Measurements from ENCODE around the gene SLC52A3.

Gene SLC52A3

DNA sequence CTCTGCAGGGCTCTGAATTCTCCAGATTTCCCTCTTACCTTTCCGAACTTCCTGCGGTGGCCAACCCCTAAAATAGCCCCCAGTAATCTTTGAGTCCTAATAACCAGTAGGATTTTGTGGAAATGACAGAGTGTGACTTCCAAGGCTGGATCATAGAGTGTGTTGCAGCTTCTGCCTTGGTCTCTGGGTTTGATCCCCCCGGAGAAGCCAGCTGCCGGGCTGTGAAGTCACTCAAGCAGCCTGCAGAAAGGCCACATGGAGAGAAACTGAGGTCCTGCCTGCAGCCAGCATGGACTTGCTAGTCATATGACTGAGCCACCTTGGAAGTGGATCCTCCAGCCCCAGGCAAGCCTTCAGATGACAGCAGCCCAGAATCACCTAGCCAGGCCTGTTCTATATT is 46.4 kb downstream of the SLC52A3 start:
- H3K4me3 ChIP-seq (ENCODE audit: low read depth, low read length) = no peak overlapping the region
- TF ChIP-seq, protein P1, sequence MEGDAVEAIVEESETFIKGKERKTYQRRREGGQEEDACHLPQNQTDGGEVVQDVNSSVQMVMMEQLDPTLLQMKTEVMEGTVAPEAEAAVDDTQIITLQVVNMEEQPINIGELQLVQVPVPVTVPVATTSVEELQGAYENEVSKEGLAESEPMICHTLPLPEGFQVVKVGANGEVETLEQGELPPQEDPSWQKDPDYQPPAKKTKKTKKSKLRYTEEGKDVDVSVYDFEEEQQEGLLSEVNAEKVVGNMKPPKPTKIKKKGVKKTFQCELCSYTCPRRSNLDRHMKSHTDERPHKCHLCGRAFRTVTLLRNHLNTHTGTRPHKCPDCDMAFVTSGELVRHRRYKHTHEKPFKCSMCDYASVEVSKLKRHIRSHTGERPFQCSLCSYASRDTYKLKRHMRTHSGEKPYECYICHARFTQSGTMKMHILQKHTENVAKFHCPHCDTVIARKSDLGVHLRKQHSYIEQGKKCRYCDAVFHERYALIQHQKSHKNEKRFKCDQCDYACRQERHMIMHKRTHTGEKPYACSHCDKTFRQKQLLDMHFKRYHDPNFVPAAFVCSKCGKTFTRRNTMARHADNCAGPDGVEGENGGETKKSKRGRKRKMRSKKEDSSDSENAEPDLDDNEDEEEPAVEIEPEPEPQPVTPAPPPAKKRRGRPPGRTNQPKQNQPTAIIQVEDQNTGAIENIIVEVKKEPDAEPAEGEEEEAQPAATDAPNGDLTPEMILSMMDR (IDR thresholded peaks at IDR 0.05; ENCODE audit: insufficient read depth, low read depth, low read length, missing control alignments) = no peak
- DNase-seq (ENCODE audit: low read depth) = no peak

GRCh38 chr20:719816-720215 is 48.5 kb downstream of the SLC52A3 start:
- DNase-seq (ENCODE audit: low read depth) = no peak
- H3K4me3 ChIP-seq (ENCODE audit: low read depth, low read length) = no peak overlapping the region
- TF ChIP-seq, protein P1 (IDR thresholded peaks at IDR 0.05; ENCODE audit: insufficient read depth, low read depth, low read length, missing control alignments) = no peak

DNA sequence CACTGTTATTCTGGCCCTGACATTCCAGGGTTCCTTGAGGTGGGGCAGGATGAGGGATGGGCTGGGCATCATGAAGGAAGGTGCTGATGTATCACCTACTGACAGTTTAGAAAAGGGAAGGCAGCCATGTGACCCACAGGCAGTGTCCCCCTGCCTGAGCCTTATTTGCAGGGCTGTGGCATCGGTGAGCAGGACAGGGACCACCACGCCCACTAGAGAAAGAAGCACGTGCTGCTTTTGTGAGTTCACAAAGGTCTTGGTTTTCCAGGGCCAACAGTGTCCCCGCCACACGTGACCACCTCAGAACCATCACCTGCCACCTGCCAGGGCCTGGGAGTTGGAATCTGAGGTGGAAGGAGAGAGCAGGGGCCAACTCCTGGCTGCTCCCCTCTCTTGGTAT is 49.2 kb downstream of the SLC52A3 start:
- H3K4me3 ChIP-seq (ENCODE audit: low read depth, low read length) = no peak overlapping the region
- TF ChIP-seq, protein P1 (IDR thresholded peaks at IDR 0.05; ENCODE audit: insufficient read depth, low read depth, low read length, missing control alignments) = no peak
- no peak for DNase-seq (ENCODE audit: low read depth)

DNA sequence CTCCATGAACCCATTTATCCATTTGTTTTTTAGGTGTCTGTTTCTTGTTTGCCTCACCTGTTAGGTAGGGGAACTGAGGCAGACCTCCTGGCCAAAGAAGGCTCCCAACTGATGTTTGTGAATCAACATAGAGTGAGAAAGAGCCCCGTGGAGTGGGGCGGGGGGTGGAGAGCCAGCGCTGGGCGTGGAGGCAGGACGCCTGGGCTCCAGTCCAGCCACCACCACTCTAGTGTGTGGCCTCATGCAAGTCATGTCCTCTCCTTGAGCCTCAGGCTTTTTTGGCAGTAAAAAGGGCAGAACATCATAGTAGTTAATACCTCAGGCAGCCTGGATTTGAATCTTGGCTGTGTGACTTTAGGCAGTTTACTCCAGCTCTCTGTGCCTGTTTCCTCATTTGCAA is 50.5 kb downstream of the SLC52A3 start:
- TF ChIP-seq, protein P1 (IDR thresholded peaks at IDR 0.05; ENCODE audit: insufficient read depth, low read depth, low read length, missing control alignments) = no peak
- H3K4me3 ChIP-seq (ENCODE audit: low read depth, low read length) = no peak overlapping the region
- DNase-seq (ENCODE audit: low read depth) = no peak

DNA sequence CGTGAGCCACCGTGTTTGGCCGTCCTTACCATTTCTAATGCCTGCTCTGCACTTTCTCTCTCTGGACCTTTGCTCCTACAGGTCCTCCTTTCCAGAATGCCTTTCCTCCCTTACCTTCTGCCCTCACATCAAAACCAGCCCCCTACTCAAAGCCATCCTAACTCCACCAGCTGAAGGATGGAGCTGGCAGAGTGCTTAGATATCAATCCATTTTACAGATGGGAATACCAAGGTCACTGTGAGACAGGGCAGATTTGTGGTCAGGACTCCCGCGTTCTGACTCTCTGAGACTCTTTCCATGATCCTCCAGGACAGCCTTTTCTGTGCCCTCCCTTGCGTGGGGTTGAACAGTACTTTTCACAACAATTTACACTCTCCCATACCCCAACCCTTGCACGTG is 51.0 kb downstream of the SLC52A3 start:
- no peak for DNase-seq (ENCODE audit: low read depth)
- H3K4me3 ChIP-seq (ENCODE audit: low read depth, low read length) = no peak overlapping the region
- TF ChIP-seq, protein P1 (IDR thresholded peaks at IDR 0.05; ENCODE audit: insufficient read depth, low read depth, low read length, missing control alignments) = no peak

- H3K4me3 ChIP-seq (ENCODE audit: low read depth, low read length) = no peak overlapping the region
- TF ChIP-seq, protein P1 (IDR thresholded peaks at IDR 0.05; ENCODE audit: insufficient read depth, low read depth, low read length, missing control alignments) = no peak
- DNase-seq (ENCODE audit: low read depth) = no peak
Observed at GRCh38 chr20:714453-714852, 53.8 kb downstream of the SLC52A3 start.

DNA sequence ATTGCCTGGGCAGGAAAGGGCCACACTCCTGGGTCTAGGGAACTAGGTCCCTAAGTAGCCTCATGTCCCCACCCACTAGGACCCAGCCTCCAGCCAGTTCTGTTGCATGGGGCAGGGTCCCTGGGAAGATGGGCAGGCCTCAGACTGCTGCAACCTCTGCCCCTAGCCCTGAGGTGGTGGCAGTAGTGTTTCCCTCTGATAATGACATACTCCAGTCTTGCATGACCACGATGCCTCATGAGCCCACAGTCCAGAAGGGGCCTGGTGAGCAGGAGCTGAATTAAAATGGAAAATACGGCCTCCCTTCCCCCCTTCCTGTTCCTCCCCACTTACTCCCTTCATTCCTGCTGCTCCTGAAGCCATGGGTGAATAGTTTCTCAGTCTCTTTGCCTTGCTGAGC is 56.7 kb downstream of the SLC52A3 start:
- no peak overlapping the region for H3K4me3 ChIP-seq (ENCODE audit: low read depth, low read length)
- TF ChIP-seq, protein P1 (IDR thresholded peaks at IDR 0.05; ENCODE audit: insufficient read depth, low read depth, low read length, missing control alignments) = no peak
- no peak for DNase-seq (ENCODE audit: low read depth)

All from GM12865 (cell line).